Motor neuron (in vitro differentiated cells): ENCODE measurements around the gene CFAP46. TPM values are rescaled to one million over a fixed set of nuclear protein-coding genes. Genes with fewer than 3 reads are reported as not detected.

ENCODE experiments used
- ATAC-seq, 8 experiments: fragments of 200-7000 bp; cut with Tn5 transposase; replicated peaks in 6 of 8; 2 replicates each; pipeline ENCODE4 v1.8.0; 2021; ENCODE audit warnings: mild to moderate bottlenecking in 8 of 8, moderate library complexity in 8 of 8
- H3K27ac ChIP-seq, 2 donors: fragments of 250-450 bp; sonication (Bioruptor Pico); 2 replicates each; pipeline ENCODE4 v1.9.0; 2021; ENCODE audit warnings: antibody characterized with exemption in 2 of 2, mild to moderate bottlenecking in 2 of 2, moderate library complexity in 1 of 2
- H3K4me1 ChIP-seq, 2 donors: fragments of 250-450 bp; sonication (Bioruptor Pico); replicated peaks in 1 of 2; 2 replicates each; pipeline ENCODE4 v1.6.1; 2021; ENCODE audit warnings: antibody characterized with exemption in 2 of 2, mild to moderate bottlenecking in 2 of 2, moderate library complexity in 1 of 2
- H3K4me3 ChIP-seq, 5 donors: fragments of 250-450 bp; sonication (Bioruptor Pico); 2 replicates each; pipeline ENCODE4 v1.9.0; 2021; ENCODE audit warnings: antibody characterized with exemption in 5 of 5, mild to moderate bottlenecking in 5 of 5, moderate library complexity in 4 of 5
- WGBS, 10 experiments: fragments of 450-650 bp; shearing (Covaris generic); methylation state at CpG; one replicate each; pipeline ENCODE4 v1.0.0; 2022; 5-methylcytosine and 5-hydroxymethylcytosine counted together
- in situ Hi-C, 9 experiments: fragments of 400-800 bp; cut with MboI; loops; one replicate each; pipeline ENCODE4 v1.15.0; 2021; ENCODE audit warnings: low sequenced_read_pairs in 9 of 9, low pct_unique_long_range_greater_than_20kb in 2 of 9; ENCODE audit not compliant: unreplicated experiment in 9 of 9
- total RNA-seq, 8 experiments: library from RNA; unstranded; fragments of 300-600 nt; gene quantifications; 2 replicates each; pipeline versions ENCODE4 v1.2.3 to v1.2.4, GENCODE V29; 2022

The CFAP46 gene
- total RNA-seq, 8 experiments from 2014 or later = 1.2 to 15.5 (median 2.7) TPM

GRCh38 chr10:132787495-132788179, 154.7 kb downstream of the CFAP46 start:
- peak in 6 of 8 experiments; percentile 30 to 59 (median 35) for ATAC-seq
- Histone ChIP-seq H3K4me1 (peaks cover 17 to 50% of the 10 kb centered on the region in 2 donors), H3K4me3 (peak overlapping the region in 3 of 5 donors; percentile 14 to 24 (median 14)), H3K27ac (no peak overlapping the region)
- in situ Hi-C loops = loop anchor here in 1 of 9 experiments (25.0 kb wide), 1 partner anchor 125 kb away; no protein-coding TSS in a partner anchor
- whole genome bisulfite sequencing, 10 experiments = no CpG with 5 or more reads among the region's 80 CpGs

- peaks cover 17 to 50% of the 10 kb centered on the region in 2 donors for H3K4me1 ChIP-seq
- no peak overlapping the region for H3K27ac ChIP-seq
- no peak for ATAC-seq
- in situ Hi-C loops = loop anchor here in 1 of 9 experiments (25.0 kb wide), 1 partner anchor 125 kb away; no protein-coding TSS in a partner anchor
- peak overlapping the region in 2 of 5 donors; percentile 30 to 45 for H3K4me3 ChIP-seq
- 10% methylated on average over 2 of the region's 80 CpGs; no CpG with 5 or more reads in 9 of the 10 experiments for WGBS, 10 experiments
Observed at GRCh38 chr10:132786884-132787494, 155.4 kb downstream of the CFAP46 start.

- ATAC-seq = peak in 1 of 8 experiments; percentile 14
- 0 to 5% (median 0%) methylated on average over 1 to 8 of the region's 58 CpGs; no CpG with 5 or more reads in 7 of the 10 experiments for WGBS, 10 experiments
Observed at GRCh38 chr10:132786476-132786883, 155.9 kb downstream of the CFAP46 start.

GRCh38 chr10:132785723-132786475, 156.5 kb downstream of the CFAP46 start, which contains the start of gene NKX6-2:
NKX6-2 (minus strand) TSS chr10:132786147; CDS start chr10:132785948, 199 bp downstream.
- no peak within 1 kb of the TSS for H3K27ac ChIP-seq
- in situ Hi-C loops = loop anchor here in 1 of 9 experiments (25.0 kb wide), 1 partner anchor 124 kb away; no protein-coding TSS in a partner anchor
- peak in 6 of 8 experiments; percentile 26 to 56 (median 42) for ATAC-seq
- H3K4me1 ChIP-seq = peaks cover 17 to 50% of the 10 kb centered on the region in 2 donors
- WGBS, 10 experiments = 0% methylated on average over 3 of the region's 119 CpGs; no CpG with 5 or more reads in 9 of the 10 experiments
- H3K4me3 ChIP-seq = peak within 1 kb of the TSS; percentile 6 to 45 (median 30)

More at GRCh38 chr10:132786476-132786883, 155.9 kb downstream of the CFAP46 start:
- peak overlapping the region in 4 of 5 donors; percentile 20 to 45 (median 37) for H3K4me3 ChIP-seq
- H3K27ac ChIP-seq = no peak overlapping the region
- in situ Hi-C loops = loop anchor here in 1 of 9 experiments (25.0 kb wide), 1 partner anchor 124 kb away; no protein-coding TSS in a partner anchor
- H3K4me1 ChIP-seq = peaks cover 17 to 50% of the 10 kb centered on the region in 2 donors

GRCh38 chr10:132784866-132785722, 157.3 kb downstream of the CFAP46 start:
- Histone ChIP-seq H3K4me3 (peak overlapping the region; percentile 6 to 45 (median 30)), H3K27ac (no peak overlapping the region), H3K4me1 (peaks cover 17 to 44% of the 10 kb centered on the region in 2 donors)
- WGBS, 10 experiments = 6 to 48% methylated on average over 8 to 22 of the region's 111 CpGs; no CpG with 5 or more reads in 8 of the 10 experiments
- in situ Hi-C loops = loop anchor here in 1 of 9 experiments (25.0 kb wide), 1 partner anchor 123 kb away; no protein-coding TSS in a partner anchor
- ATAC-seq = peak in 6 of 8 experiments; percentile 6 to 40 (median 34)

- H3K27ac ChIP-seq = no peak overlapping the region
- peaks cover 17 to 42% of the 10 kb centered on the region in 2 donors for H3K4me1 ChIP-seq
- 0 to 93% (median 20%) methylated on average over 1 to 16 of the region's 106 CpGs; no CpG with 5 or more reads in 1 of the 10 experiments for WGBS, 10 experiments
- no peak for ATAC-seq
- in situ Hi-C loops = loop anchor here in 1 of 9 experiments (25.0 kb wide), 1 partner anchor 122 kb away; no protein-coding TSS in a partner anchor
- H3K4me3 ChIP-seq = peak overlapping the region in 3 of 5 donors; percentile 4 to 45 (median 30)
Observed at GRCh38 chr10:132783940-132784865, 158.2 kb downstream of the CFAP46 start.

- 10 to 96% (median 41%) methylated on average over 3 to 30 of the region's 30 CpGs for WGBS, 10 experiments
- H3K4me3 ChIP-seq = peak overlapping the region in 1 of 5 donors; percentile 30
- H3K4me1 ChIP-seq = peaks cover 16 to 34% of the 10 kb centered on the region in 2 donors
- H3K27ac ChIP-seq = no peak overlapping the region
- no peak for ATAC-seq
- in situ Hi-C loops = loop anchor here in 1 of 9 experiments (25.0 kb wide), 1 partner anchor 121 kb away; no protein-coding TSS in a partner anchor
Observed at GRCh38 chr10:132783165-132783939, 159.0 kb downstream of the CFAP46 start.

- in situ Hi-C loops = loop anchor here in 1 of 9 experiments (25.0 kb wide), 1 partner anchor 119 kb away; no protein-coding TSS in a partner anchor
- Histone ChIP-seq H3K4me1 (peaks cover 12 to 22% of the 10 kb centered on the region in 2 donors), H3K4me3 (no peak overlapping the region), H3K27ac (no peak overlapping the region)
- WGBS, 10 experiments = 60 to 100% (median 95%) methylated on average over 1 to 10 of the region's 20 CpGs; no CpG with 5 or more reads in 6 of the 10 experiments
- ATAC-seq = no peak
Observed at GRCh38 chr10:132781556-132781955, 160.8 kb downstream of the CFAP46 start.

- 60 to 93% (median 75%) methylated on average over 1 to 4 of the region's 12 CpGs; no CpG with 5 or more reads in 6 of the 10 experiments for WGBS, 10 experiments
- no peak for ATAC-seq
- Histone ChIP-seq H3K4me3 (no peak overlapping the region), H3K27ac (no peak overlapping the region), H3K4me1 (peaks cover 8 to 24% of the 10 kb centered on the region in 2 donors)
- in situ Hi-C loops = loop anchor here in 1 of 9 experiments (25.0 kb wide), 1 partner anchor 118 kb away; no protein-coding TSS in a partner anchor
Observed at GRCh38 chr10:132780356-132780755, 162.0 kb downstream of the CFAP46 start.
